Measurements from ENCODE around the gene CPT1C. TPM values are rescaled to one million over a fixed set of nuclear protein-coding genes. Genes with fewer than 3 reads are reported as not detected.

Gene CPT1C
- total and polyA plus RNA-seq, 2 of the 8 experiments (the other 6 are each of a cell fraction or from before 2014, with no cell fraction given), result 79.6 to 91.8 TPM

DNA sequence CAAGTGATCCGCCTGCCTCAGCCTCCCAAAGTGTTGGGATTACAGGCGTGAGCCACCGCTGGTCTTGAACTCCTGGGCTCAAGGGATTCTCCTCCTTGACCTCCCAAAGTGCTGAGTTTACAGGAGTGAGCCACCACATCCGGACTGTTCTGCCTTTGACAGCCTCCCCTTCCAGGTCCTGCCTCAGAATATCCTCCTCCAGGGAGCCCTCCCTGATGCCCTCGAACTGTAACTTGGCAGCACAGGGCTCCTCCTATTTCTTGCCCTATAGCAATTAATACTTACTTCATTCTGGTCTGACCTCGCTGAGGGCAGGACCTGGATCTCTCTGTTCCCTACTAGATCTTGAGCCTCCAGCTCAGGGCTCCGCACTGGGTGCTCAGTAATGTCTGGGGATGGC lies 5.9 kb downstream of the CPT1C start:
- POLR2A ChIA-PET (ENCODE audit: partially characterized antibody), result interaction anchor here (1.6 to 3.9 kb wide), 2 partner anchors 9 to 20 kb away, joined by 4 to 13 read pairs; partner anchors contain the start of gene ADM5
- TF ChIP-seq SP4 (IDR thresholded peaks at IDR 0.05; ENCODE audit: low read length) (no peak), HDAC6 (IDR thresholded peaks at IDR 0.05; ENCODE audit: low read depth, low read length) (no peak), SIRT6 (IDR thresholded peaks at IDR 0.05; ENCODE audit: low read length) (no peak), MAFK (IDR thresholded peaks at IDR 0.05; ENCODE audit: low read depth, low read length) (no peak), HDAC2 (IDR thresholded peaks at IDR 0.05; ENCODE audit: borderline replicate concordance in 1 of 2, low read depth in 2 of 2, low read length in 2 of 2) (no peak), TEAD4 (IDR thresholded peaks at IDR 0.05; ENCODE audit: low read depth, low read length) (no peak), KDM1A (IDR thresholded peaks at IDR 0.05; ENCODE audit: borderline replicate concordance, low read length) (no peak), CBX8 (IDR thresholded peaks at IDR 0.05; ENCODE audit: borderline replicate concordance, low read depth, low read length) (no peak), E2F6 (IDR thresholded peaks at IDR 0.05) (no peak), BACH1 (IDR thresholded peaks at IDR 0.05; ENCODE audit: low read length) (no peak), ATF3 (IDR thresholded peaks at IDR 0.05; ENCODE audit: insufficient read depth, low read depth, low read length) (no peak), POLR2AphosphoS5 (IDR thresholded peaks at IDR 0.05; ENCODE audit: low read depth, low read length) (no peak), CTBP2 (IDR thresholded peaks at IDR 0.05; ENCODE audit: borderline replicate concordance, insufficient read depth, insufficient read length, low read length) (no peak)

More for the DNA sequence above, 5.9 kb downstream of the CPT1C start:
- Histone ChIP-seq H3K9me3 (ENCODE audit: insufficient read depth in 2 of 2, low read depth in 1 of 2, low read length in 1 of 2) (no peaks in the 10 kb centered on the region), H3K4ac (replicated peaks; ENCODE audit: insufficient read length, low read depth, low read length) (no peak overlapping the region), H3K4me3 (ENCODE audit: extremely low read depth in 1 of 4, insufficient read depth in 2 of 4, low read depth in 3 of 4, low read length in 4 of 4) (no peak overlapping the region), H3K27me3 (replicated peaks in 1 of 4; ENCODE audit: control insufficient read depth in 3 of 4, extremely low read depth in 1 of 4, insufficient read depth in 3 of 4, low read length in 3 of 4) (no peaks in the 10 kb centered on the region), H4K8ac (ENCODE audit: extremely low read depth, insufficient read depth, low read length) (no peak overlapping the region; the same call in 1 of the 2 replicates), H2BK15ac (ENCODE audit: low read length) (no peak overlapping the region), H3K56ac (replicated peaks; ENCODE audit: insufficient read length, low read depth, low read length) (no peak overlapping the region), H4K91ac (replicated peaks; ENCODE audit: insufficient read length, low read length) (no peak overlapping the region), H2BK20ac (ENCODE audit: low read length) (no peak overlapping the region), H3K4me1 (replicated peaks in 1 of 4; ENCODE audit: control insufficient read depth in 3 of 4, insufficient read depth in 4 of 4, low read length in 3 of 4) (peaks cover 0 to 6% (median 2%) of the 10 kb centered on the region in 4 experiments; a peak in 3 of 7 replicates), H3K27ac (ENCODE audit: low read depth, low read length) (no peak overlapping the region), H2AFZ (ENCODE audit: low read length) (no peak overlapping the region), H3K36me3 (ENCODE audit: control insufficient read depth in 2 of 4, insufficient read depth in 4 of 4, low read length in 3 of 4) (peaks cover 9 to 22% (median 19%) of the 10 kb centered on the region in 4 experiments), H4K20me1 (replicated peaks in 1 of 2; ENCODE audit: control insufficient read depth in 1 of 2, insufficient read depth in 2 of 2, low read length in 2 of 2) (peaks cover 0 to 1% of the 10 kb centered on the region in 2 experiments), H3K23me2 (ENCODE audit: low read depth, low read length) (no peaks in the 10 kb centered on the region), H2BK12ac (ENCODE audit: low read depth, low read length) (no peak overlapping the region), H3K4me2 (ENCODE audit: insufficient read depth in 1 of 2, low read depth in 2 of 2, low read length in 2 of 2) (no peak overlapping the region), H3K23ac (ENCODE audit: insufficient read length) (no peak overlapping the region), H3K9ac (replicated peaks in 1 of 4; ENCODE audit: extremely low read depth in 1 of 4, low read depth in 3 of 4, low read length in 3 of 4) (no peak overlapping the region), H3K79me1 (ENCODE audit: low read depth, low read length) (no peaks in the 10 kb centered on the region), H3K18ac (ENCODE audit: extremely low read depth, low read length) (no peak overlapping the region), H3K14ac (ENCODE audit: insufficient read length) (no peak overlapping the region), H4K5ac (ENCODE audit: insufficient read length, low read depth, low read length) (no peak overlapping the region), H2BK5ac (ENCODE audit: low read depth, low read length) (no peak overlapping the region), H3K79me2 (ENCODE audit: control insufficient read depth in 1 of 2, insufficient read depth in 2 of 2, low read length in 2 of 2) (peaks cover 0 to 7% of the 10 kb centered on the region in 2 experiments; a peak in 1 of 4 replicates), H2BK120ac (replicated peaks; ENCODE audit: low read depth, low read length) (no peak overlapping the region), H2AK5ac (ENCODE audit: low read depth, low read length) (no peak overlapping the region)
- no peak for FAIRE-seq
- CTCF ChIA-PET (ENCODE audit: partially characterized antibody), result interaction anchor here (0.7 kb wide), 1 partner anchor 20 kb away, joined by 3 read pairs; the partner anchor contains the start of gene PRMT1
- 97% methylated on average over 7 of the region's 7 CpGs; no CpG with 5 or more reads in 1 of the 2 experiments for WGBS, 2 experiments (ENCODE audit: extremely low coverage in 1 of 2, insufficient coverage in 1 of 2, insufficient read length in 1 of 2, insufficient replicate concordance in 2 of 2, low coverage in 1 of 2, low lambda C conversion rate in 2 of 2, missing lambda C conversion rate in 1 of 2)
- no peak for DNase-seq (ENCODE audit: low read depth in 1 of 2, low spot score in 2 of 2)

All from H1 (cell line).